ENCODE results near the gene CACNB1.
"Not testable (repeated sequence)": the region's sequence is repeated elsewhere in the genome, so short reads cannot be mapped to it uniquely, and the experiment has no call there.

Gene CACNB1

GRCh38 chr17:39150104-39150634 is 47.3 kb downstream of the CACNB1 start:
- no peak for ATAC-seq

- ATAC-seq = no peak
Measured at GRCh38 chr17:39147221-39148185, 50.0 kb downstream of the CACNB1 start.

GRCh38 chr17:39146273-39146672 is 51.2 kb downstream of the CACNB1 start:
- no peak for ATAC-seq

GRCh38 chr17:39145143-39145542 is 52.3 kb downstream of the CACNB1 start:
- no peak for ATAC-seq

GRCh38 chr17:39144416-39144840 is 53.0 kb downstream of the CACNB1 start:
- no peak for ATAC-seq

GRCh38 chr17:39143552-39144093 is 53.8 kb downstream of the CACNB1 start:
- ATAC-seq = no peak

- no peak for ATAC-seq
Measured at GRCh38 chr17:39141915-39142664, 55.4 kb downstream of the CACNB1 start.

GRCh38 chr17:39141294-39141693 is 56.2 kb downstream of the CACNB1 start:
- ATAC-seq = no peak

- ATAC-seq = no peak
Measured at GRCh38 chr17:39139561-39139960, 57.9 kb downstream of the CACNB1 start.

GRCh38 chr17:39139161-39139511 is 58.3 kb downstream of the CACNB1 start:
- ATAC-seq = no peak

GRCh38 chr17:39138431-39139160 is 58.9 kb downstream of the CACNB1 start:
- no peak for ATAC-seq

GRCh38 chr17:39134878-39135277 is 62.6 kb downstream of the CACNB1 start:
- no peak for ATAC-seq

- ATAC-seq = no peak
Measured at GRCh38 chr17:39132192-39132610, 65.3 kb downstream of the CACNB1 start.

- no peak for ATAC-seq
Measured at GRCh38 chr17:39131616-39132015, 65.9 kb downstream of the CACNB1 start.

- no peak for ATAC-seq
Measured at GRCh38 chr17:39130205-39130604, 67.3 kb downstream of the CACNB1 start.

GRCh38 chr17:39129544-39129943 is 67.9 kb downstream of the CACNB1 start:
- not testable (repeated sequence) for ATAC-seq

GRCh38 chr17:39126436-39126835 is 71.0 kb downstream of the CACNB1 start:
- no peak for ATAC-seq

GRCh38 chr17:39125143-39125875 is 72.2 kb downstream of the CACNB1 start:
- no peak for ATAC-seq

GRCh38 chr17:39123627-39124026 is 73.8 kb downstream of the CACNB1 start:
- ATAC-seq = no peak

All from activated CD4-positive, CD25-positive, alpha-beta regulatory T cell treated with anti-CD3 and anti-CD28 coated beads, Interleukin-2, amount 50 U/mL, for 24 hours (primary cell).